A204.1 (cell line): ENCODE data around the gene OR52N4.
"Not testable (repeated sequence)": the region's sequence is repeated elsewhere in the genome, so short reads cannot be mapped to it uniquely, and the experiment has no call there.

Source experiments
- FAIRE-seq: peaks from 2 replicates; lab custom pipeline; 2012; peaks lifted over from hg19 to GRCh38; lab: Jason Lieb, UNC

Gene OR52N4

GRCh38 chr11:5753943-5754342, at the start of gene OR52N4:
OR52N4 (plus strand) TSS chr11:5754243; CDS start chr11:5754741, 498 bp downstream.
- peak; percentile 25 for FAIRE-seq

GRCh38 chr11:5705688-5706087, 48.4 kb upstream of the OR52N4 start:
- FAIRE-seq: no peak

- FAIRE-seq: peak; percentile 56
Measured at GRCh38 chr11:5712507-5712906, 41.5 kb upstream of the OR52N4 start.

DNA sequence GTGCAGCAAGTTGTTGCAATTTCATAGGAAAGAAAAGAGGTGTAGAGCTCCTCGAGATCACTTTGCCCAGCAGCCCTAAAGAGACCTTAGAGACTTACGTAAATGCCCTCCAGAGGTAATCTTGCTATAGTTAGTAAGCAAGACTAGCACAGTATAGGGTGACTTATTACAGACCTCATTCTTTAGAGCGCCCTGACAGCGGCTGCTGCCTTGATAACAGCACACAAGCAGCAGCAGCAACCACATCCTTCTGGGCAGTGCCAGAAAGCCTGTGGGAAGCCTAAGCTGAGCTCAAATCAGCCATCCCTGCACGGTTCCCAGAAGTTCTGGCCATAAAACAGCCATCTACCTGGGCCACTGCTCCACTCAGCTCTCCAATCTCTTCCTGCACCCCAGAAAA, 40.3 kb upstream of the OR52N4 start:
- no peak for FAIRE-seq

DNA sequence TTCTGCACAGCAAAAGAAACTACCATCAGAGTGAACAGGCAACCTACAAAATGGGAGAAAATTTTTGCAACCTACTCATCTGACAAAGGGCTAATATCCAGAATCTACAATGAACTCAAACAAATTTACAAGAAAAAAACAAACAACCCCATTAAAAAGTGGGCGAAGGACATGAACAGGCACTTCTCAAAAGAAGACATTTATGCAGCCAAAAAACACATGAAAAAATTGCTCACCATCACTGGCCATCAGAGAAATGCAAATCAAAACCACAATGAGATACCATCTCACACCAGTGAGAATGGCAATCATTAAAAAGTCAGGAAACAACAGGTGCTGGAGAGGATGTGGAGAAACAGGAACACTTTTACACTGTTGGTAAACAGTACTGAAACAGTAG, 37.5 kb upstream of the OR52N4 start:
- FAIRE-seq: not testable (repeated sequence)

DNA sequence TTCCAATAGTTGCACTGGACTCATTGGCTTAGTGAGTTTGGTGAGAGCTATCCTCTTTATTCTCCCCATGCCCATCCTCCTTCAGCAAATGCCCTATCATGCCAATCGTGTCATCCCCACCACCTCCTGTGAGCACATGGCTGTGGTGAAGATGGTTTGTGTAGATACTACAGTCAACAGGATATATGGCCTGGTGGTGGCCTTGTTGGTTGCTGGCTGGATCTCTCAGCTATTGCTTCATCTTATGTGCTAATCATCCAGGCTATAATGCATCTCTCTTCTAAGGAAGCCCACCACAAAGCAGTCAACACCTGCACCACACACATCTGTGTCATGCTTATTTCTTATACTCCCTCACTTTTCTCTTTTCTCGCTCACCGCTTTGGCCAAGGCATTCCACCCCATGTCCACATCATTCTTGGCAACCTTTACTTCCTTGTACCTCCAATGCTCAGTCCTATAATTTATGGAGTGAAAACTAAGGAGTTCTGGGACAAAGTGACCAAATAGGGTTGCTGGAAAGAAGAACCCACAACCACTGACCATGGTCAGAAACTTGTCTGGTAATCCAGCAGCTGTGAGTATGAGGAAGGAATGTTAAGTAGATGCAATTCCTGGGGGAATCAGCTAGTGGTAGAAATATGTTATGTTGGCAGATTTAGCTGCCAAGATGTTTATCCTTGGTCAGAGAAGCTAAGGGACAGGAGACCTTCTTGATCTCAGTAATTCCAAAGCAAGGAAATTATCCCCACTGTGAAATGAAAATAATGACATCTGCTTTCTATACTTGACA, 34.1 kb upstream of the OR52N4 start:
- FAIRE-seq: no peak

DNA sequence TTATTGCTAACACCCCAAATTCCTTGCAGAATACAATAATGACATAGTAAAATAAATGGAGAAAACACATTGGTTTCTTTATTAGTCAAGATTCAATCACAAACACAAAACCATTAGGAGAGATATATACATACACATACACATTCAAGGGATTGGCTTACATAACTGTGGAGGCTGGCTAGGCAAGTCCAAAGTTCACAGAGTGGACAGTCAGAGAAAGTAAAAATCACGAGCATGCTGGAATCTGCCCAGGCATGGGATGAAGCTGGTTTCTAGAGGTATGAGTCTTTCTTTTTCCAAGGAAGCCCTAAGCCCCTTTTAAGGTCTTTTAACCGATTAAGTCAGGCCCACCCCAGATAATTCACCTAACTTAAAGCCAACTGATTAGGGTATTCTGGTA, 31.4 kb upstream of the OR52N4 start:
- FAIRE-seq: no peak

DNA sequence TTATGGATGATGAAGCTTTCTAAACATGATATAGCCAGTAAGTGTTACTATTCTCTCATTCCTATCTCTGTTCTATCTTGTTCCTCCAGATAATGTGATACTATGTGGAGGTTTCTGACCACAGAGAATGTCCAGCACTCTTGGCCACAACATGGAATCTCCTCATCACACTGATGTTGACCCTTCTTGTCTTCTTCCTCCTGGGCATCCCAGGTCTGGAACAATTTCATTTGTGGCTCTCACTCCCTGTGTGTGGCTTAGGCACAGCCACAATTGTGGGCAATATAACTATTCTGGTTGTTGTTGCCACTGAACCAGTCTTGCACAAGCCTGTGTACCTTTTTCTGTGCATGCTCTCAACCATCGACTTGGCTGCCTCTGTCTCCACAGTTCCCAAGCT, 27.7 kb upstream of the OR52N4 start:
- no peak for FAIRE-seq

DNA sequence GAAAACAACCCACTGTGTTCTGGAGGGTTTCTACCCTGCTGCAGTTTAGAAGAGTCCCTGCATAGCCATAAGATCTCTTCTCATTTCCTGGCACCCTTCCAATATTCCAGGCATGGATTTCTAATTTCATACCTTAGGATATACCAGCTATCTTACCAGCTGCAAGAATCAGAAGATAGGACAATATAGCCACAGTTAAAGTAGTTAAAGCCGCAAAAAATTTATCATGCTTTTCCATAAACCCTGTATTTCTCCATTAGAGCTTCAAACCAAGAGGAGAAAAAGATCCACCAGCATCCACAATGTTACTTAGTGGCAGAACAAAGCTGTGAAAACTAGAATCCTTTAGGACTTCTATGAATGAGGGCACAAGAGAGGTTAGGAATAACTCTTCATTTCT, 26.4 kb upstream of the OR52N4 start:
- no peak for FAIRE-seq

- no peak for FAIRE-seq
Measured at GRCh38 chr11:5736396-5736795, 17.6 kb upstream of the OR52N4 start, which contains the start of gene OR56B1. OR56B1 (plus strand) TSS chr11:5736448; CDS start chr11:5736517, 69 bp downstream.

GRCh38 chr11:5737091-5737490, 17.0 kb upstream of the OR52N4 start:
- no peak for FAIRE-seq

DNA sequence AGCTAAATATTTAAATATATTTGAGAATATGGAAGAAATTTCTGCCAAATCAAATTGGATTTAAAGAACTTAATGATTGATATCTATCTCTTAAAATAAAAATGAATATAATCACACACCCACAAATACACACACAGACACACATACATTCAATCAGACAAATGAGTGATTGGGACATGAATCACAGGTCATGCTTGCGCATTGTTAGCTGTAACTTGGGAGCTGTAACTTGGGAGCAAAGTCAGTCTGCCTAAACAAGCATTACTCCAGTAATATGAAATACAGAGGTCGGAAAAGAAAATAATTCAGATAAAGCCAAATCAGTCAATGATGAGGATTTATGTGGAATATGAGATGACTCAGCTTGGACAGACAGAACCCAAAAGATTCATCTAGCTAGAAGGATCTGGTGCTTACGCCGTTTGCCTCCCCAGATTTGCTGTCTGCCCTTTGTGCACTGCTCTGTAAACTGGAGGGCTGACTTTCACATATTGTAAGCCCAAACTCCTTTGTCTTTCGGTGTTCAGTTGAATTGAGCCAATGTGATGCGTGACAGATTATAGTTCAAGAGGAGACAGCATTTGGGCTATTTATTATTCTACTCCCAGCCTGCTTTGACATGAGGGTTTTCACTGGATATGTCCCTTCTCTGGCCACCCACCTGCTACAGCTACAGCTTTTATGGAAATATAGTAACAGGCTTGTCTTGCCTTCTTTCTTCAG, 16.2 kb upstream of the OR52N4 start:
- no peak for FAIRE-seq

DNA sequence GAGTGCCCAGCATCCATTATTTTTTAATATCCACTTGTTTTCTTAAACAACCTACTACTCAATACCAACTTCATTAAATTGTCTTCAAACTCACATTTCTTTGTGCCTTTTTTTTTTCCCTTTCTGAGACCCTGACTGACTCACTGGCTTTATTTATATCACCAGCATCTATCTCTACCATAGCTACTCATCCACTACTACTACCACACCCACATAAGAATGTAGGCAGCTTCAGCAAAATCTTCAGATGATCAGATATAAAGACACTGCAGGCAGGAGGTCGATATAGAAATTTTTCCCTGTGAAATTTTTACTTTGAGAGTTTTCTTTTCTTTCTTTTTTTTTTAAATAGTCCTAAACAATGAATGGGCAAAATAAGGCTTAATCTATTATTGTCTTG, 15.6 kb upstream of the OR52N4 start:
- FAIRE-seq: no peak

DNA sequence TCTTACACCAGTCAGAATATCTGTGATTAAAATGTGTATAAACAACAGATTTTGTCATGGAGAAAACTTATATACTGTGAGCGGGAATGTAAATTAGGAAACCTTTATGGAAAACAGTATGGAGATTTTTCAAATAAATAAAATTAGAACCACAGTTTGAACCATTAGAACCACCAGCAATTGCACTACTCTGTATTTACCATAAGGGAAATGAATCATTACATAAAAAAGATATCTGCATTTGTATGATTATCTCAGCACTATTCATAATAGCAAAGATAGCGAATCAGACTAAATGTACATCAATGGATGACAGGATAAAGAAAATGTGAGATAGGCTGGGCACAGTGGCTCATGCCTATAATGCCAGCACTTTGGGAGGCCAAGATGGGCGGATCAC, 7.4 kb upstream of the OR52N4 start:
- FAIRE-seq: no peak

- no peak for FAIRE-seq
Measured at GRCh38 chr11:5749836-5750235, 4.2 kb upstream of the OR52N4 start.

- FAIRE-seq: no peak
Measured at GRCh38 chr11:5767056-5767455, 13.0 kb downstream of the OR52N4 start.

- no peak for FAIRE-seq
Measured at GRCh38 chr11:5783255-5783654, 29.2 kb downstream of the OR52N4 start, which contains the start of gene OR52N5. OR52N5 (minus strand) TSS chr11:5783355; CDS start chr11:5778634, 4,721 bp downstream.

GRCh38 chr11:5791165-5791564, 37.1 kb downstream of the OR52N4 start, which contains the start of gene OR52N1:
OR52N1 (minus strand) TSS chr11:5791265; CDS start chr11:5788816, 2,449 bp downstream.
- no peak for FAIRE-seq

GRCh38 chr11:5796541-5796940, 42.5 kb downstream of the OR52N4 start:
- FAIRE-seq: no peak

DNA sequence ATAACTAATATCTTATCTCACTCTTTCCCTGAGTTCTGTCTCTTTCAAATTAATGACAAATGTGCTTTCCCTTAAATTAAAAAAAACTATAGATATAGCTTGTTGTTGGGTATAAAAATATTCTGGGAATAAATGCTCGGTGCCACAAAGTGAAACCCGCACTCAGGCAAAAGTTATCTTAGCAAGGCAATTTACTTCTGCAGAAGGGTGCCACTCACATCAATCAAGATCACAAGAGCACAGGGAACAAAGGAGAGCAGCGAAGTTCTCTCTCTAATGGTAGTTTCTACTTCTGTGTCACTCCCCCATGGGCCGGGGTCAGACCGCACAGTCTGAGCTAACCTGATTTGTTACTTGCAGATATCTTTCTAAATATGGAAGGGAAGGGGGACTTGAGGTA, 49.9 kb downstream of the OR52N4 start:
- no peak for FAIRE-seq
